ENCODE results near the gene DLEC1.

The DLEC1 gene

GRCh38 chr3:38170722-38171121 is 131.7 kb downstream of the DLEC1 start:
- no peak for DNase-seq (ENCODE audit: low read depth)
- TF ChIP-seq CTCF (IDR thresholded peaks at IDR 0.05; ENCODE audit: low read depth, low read length, missing control alignments): no peak
- in situ Hi-C loops (cut with HindIII; ENCODE audit: low sequenced_read_pairs): no loop called here
- H3K4me3 ChIP-seq (ENCODE audit: low read depth, low read length): no peak overlapping the region

- no peak overlapping the region for H3K4me3 ChIP-seq (ENCODE audit: low read depth, low read length)
- no peak for DNase-seq (ENCODE audit: low read depth)
- in situ Hi-C loops (cut with HindIII; ENCODE audit: low sequenced_read_pairs): no loop called here
- no peak for TF ChIP-seq CTCF (IDR thresholded peaks at IDR 0.05; ENCODE audit: low read depth, low read length, missing control alignments)
Measured at GRCh38 chr3:38171622-38172021, 132.6 kb downstream of the DLEC1 start.
